ENCODE measurements around the gene SELENOV.

SELENOV gene

GRCh38 chr19:39494661-39495060 lies 20.3 kb upstream of the SELENOV start:
- no peak for DNase-seq

- no peak for DNase-seq
These were observed 18.9 kb upstream of the SELENOV start for GRCh38 chr19:39496063-39496462.

- DNase-seq = no peak
These were observed 17.3 kb upstream of the SELENOV start for GRCh38 chr19:39497701-39497995.

GRCh38 chr19:39497996-39498797 lies 16.7 kb upstream of the SELENOV start:
- peak; percentile 61 for DNase-seq

- DNase-seq = peak; percentile 31
These were observed 15.9 kb upstream of the SELENOV start, which contains the start of gene DLL3 for GRCh38 chr19:39498798-39499642. Gene DLL3 (plus strand): TSS chr19:39498947. CDS start chr19:39498975, 28 bp downstream.

- no peak for DNase-seq
These were observed 15.0 kb upstream of the SELENOV start for GRCh38 chr19:39499932-39500331.

DNA sequence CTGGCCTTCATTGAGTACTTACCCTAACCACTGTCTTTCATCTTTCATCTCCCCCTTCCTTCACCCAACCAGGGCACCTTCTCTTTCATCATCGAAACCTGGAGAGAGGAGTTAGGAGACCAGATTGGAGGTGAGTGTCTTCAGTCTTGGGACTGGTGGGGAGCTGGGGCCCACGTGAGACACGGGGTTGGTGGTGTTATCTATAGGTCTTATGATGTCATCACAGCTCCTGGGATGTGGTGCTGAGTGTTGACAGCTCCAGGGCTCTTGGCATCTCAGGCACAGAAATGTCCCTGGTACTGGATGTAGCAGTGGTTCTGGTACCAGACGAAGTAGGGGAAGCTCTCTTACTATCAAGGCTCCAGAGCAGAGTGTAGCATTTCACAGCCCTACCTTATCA lies 14.4 kb upstream of the SELENOV start:
- no peak for DNase-seq

GRCh38 chr19:39501340-39501739 lies 13.6 kb upstream of the SELENOV start:
- DNase-seq = no peak

DNA sequence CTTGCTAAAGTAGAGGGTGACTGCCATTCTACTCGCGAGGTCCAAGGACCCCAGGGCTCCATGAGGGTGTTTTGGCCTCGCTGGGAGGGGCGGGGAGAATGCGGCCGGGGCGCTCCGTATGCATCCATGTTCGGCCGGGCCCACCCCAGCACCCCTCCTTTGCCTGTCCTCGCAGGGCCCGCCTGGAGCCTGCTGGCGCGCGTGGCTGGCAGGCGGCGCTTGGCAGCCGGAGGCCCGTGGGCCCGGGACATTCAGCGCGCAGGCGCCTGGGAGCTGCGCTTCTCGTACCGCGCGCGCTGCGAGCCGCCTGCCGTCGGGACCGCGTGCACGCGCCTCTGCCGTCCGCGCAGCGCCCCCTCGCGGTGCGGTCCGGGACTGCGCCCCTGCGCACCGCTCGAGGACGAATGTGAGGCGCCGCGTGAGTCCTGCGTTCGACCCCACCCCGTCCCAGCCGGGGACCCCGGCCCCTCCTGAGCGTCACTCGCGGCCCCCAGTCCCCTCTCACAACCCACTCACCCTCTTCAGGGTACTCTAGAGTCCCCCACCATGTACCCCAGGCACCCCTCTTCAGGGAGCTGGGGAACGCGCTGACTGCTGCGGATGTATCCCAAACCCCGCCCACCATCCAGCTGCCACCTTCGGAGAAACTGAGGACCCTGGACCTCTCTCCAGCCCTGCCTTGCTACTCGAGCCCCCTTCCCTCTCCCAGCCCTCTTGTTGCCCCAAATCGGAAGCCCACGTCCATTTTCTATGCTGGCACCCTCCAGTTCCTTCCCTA lies 12.1 kb upstream of the SELENOV start:
- DNase-seq = peak; percentile 85

DNA sequence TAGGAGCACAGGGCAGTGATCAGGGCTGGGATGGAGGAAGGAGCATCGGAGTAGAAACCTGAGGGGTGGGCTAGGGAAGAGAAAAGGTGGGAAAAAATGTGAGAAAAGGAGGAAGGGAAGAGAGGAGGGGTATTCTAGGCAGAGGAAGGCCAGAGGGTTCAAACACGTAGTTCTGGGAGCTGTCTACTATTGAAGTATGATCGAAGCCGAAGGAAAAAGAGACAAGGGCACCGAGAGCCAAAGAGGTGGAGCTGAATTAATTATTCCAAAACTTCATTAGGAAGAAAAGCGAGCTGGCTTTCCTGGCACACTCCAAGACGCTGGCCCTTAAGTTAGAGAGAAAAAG lies 8.4 kb upstream of the SELENOV start:
- no peak for DNase-seq

- DNase-seq = peak; percentile 59
These were observed 7.8 kb upstream of the SELENOV start for GRCh38 chr19:39506944-39507714.

DNA sequence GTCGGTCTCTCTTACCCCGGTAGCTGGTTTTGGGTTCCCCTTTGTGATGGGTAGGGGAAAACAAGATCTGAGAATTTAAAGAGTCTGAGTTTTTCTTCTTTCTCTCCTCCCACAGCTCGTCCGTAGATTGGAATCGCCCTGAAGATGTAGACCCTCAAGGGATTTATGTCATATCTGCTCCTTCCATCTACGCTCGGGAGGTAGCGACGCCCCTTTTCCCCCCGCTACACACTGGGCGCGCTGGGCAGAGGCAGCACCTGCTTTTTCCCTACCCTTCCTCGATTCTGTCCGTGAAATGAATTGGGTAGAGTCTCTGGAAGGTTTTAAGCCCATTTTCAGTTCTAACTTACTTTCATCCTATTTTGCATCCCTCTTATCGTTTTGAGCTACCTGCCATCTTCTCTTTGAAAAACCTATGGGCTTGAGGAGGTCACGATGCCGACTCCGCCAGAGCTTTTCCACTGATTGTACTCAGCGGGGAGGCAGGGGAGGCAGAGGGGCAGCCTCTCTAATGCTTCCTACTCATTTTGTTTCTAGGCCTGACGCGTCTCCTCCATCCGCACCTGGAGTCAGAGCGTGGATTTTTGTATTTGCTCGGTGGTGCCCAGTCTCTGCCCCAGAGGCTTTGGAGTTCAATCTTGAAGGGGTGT lies 7.1 kb upstream of the SELENOV start:
- no peak for DNase-seq

DNA sequence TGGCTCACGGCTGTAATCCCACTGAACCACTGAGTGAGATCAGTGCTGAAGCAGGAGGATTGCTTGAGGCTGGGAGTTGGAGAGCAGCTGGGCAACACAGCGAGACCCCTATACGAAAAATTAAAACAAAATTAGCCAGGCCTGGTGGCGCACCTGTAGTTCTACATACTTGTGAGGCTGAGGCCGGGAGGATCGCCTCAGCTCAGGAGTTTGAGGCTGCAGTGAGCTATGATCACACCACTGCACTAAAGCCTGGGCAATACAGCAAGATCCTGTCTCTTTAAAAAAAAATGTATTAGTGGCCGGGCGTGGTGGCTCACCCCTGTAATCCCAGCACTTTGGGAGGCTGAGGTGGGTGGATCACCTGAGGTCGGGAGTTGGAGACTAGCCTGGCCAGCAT lies 6.3 kb upstream of the SELENOV start:
- DNase-seq = no peak

- no peak for DNase-seq
These were observed 5.7 kb upstream of the SELENOV start for GRCh38 chr19:39509233-39509632.

DNA sequence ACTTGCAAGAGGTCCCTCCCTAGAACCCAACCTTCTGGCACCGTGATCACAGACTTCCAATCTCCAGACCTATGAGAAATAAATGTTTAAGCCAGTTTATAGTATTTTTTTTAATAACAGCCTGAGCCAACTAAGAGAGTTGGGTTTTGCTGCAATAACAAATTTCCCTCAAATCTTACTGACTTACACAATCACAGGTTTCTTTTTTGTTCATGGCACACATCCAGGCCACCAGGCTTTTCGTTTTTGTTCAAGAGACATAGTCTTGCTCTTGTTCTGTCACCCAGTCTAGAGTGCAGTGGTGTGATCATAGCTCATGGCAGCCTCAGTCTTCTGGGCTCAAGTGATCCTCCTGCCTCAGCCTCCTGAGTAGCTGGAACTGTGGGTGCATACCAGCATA lies 2.0 kb upstream of the SELENOV start:
- DNase-seq = peak; percentile 18

DNA sequence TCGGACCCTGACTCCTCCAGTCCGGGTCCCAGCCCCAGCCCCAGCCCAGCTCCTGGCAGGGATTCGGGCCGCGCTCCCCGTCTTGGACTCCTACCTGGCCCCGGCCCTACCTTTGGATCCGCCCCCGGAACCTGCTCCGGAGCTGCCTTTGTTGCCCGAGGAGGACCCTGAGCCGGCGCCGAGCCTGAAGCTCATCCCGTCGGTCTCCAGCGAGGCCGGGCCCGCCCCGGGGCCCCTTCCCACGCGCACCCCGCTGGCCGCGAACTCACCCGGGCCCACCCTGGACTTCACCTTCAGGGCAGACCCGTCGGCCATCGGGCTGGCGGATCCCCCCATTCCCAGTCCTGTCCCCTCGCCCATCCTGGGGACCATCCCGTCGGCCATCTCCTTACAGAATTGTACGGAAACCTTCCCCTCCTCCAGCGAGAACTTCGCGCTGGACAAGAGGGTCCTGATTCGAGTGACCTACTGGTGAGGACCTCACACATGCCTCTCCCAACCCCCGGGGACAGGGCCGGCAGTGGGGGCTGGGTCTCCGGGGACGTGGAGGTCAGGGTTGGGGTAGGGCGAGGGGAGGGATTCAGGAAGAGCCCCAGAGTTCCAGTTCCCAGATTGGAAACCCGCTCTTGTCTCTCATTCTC lies 732 bp downstream of the SELENOV start:
- DNase-seq = no peak

DNA sequence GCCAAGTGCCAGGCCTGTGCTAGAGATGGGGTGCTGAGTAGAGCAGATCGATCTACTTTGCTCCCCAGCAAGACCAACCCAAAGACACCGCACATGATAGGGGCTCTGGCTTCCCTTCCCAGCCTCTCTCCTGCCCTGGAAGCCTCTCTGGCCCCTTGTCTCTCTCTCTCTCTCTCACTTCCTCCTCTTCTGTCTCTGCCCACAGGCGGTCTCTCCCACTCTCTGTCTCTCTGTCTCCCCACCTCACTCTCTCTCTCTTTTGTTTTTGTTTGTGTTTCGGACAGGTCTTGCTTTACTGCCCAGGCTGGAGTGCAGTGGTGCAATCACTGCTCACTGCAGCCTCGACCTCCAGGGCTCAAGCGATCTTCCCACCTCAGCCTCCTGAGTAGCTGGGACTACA lies 1.3 kb downstream of the SELENOV start:
- DNase-seq = no peak

- no peak for DNase-seq
These were observed 2.5 kb downstream of the SELENOV start for GRCh38 chr19:39517432-39517831.

- DNase-seq = no peak
These were observed 3.5 kb downstream of the SELENOV start for GRCh38 chr19:39518458-39518857.

- DNase-seq = no peak
These were observed 4.0 kb downstream of the SELENOV start for GRCh38 chr19:39518975-39519374.
